ENCODE results near the gene SVIL.
"Not testable (repeated sequence)": the region's sequence is repeated elsewhere in the genome, so short reads cannot be mapped to it uniquely, and the experiment has no call there.

Gene SVIL

DNA sequence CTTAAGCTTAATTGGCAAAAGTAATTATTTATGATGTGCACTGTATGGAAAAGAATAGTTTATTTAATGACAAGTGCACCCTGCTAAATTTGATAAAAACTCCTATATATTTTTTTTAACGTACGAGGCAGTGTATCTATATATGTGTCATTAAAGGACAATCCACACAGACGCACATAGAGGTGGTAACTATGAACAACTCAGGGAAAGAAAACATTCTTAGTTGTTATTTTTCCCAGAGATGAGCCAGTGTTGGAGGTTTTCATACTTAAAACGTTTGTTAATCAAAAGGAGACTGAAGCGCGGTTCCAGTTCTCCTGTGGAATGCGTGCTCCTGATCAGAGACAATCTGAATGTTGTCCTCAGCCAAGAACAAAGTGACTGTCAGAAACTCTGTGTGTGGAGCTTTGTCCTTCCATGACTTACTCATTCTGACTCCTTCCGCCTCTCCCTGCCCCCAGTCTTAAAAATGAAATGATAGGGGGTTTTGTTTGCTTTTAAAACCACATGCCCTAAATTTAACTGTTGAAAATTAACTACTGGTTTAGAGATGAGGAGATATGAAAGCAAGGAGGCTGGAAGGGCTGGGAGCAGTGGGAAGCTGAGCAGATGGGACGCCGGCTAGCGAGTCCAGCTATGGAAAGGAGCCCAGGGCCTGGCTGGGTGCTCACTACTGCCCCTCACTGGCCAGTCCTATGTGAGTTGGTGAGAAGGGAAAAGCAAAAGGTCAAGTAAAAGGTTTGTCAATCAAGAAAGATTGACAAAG lies 99.6 kb downstream of the SVIL start:
- no peak for DNase-seq

- no peak for DNase-seq
Measured at GRCh38 chr10:29534590-29534989, 100.2 kb downstream of the SVIL start.

- DNase-seq, result no peak
Measured at GRCh38 chr10:29533696-29534285, 101.0 kb downstream of the SVIL start.

DNA sequence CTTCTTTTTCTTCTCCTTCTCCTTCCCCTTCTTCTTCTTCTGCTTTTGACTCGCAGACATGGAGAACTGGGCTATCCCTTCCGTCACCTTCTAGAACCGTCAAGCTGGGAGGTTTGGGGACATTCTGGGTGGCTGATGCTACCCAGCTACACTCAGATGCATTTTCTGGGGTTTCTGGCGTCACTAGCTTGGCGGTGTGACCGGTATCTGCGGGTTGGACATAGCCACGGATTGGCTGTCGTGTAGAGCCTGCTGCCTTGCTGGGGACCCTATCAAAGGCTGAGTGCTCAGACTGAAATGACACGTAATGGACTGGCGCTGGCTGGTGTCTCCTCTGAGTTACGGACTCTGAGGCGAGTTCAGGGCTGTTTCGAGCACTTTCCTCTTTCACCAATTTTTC lies 101.7 kb downstream of the SVIL start:
- DNase-seq, result no peak

- no peak for DNase-seq
Measured at GRCh38 chr10:29532256-29532878, 102.4 kb downstream of the SVIL start.

GRCh38 chr10:29530112-29530976 lies 104.4 kb downstream of the SVIL start:
- no peak for DNase-seq

GRCh38 chr10:29529146-29529545 lies 105.6 kb downstream of the SVIL start:
- DNase-seq, result no peak

- DNase-seq, result no peak
Measured at GRCh38 chr10:29525762-29526161, 109.0 kb downstream of the SVIL start.

DNA sequence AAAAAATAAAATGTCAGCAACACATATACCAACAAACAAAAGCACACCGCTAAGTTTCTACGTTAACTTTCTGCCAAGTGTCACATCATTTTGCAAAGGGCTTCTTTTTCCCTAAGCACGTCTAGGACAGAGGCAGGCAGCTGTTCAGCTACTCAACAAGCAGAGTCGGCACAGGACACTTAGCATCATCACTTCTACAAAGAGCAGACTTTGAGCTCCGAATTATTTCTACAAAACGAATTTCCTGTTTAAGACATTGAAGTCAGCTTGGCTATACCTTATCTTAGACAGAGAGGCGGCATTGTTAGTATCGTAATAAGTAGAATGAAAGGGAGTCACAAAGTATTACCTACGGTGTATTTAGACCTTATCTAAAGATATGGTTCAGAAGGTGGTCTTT lies 110.1 kb downstream of the SVIL start:
- DNase-seq, result no peak

GRCh38 chr10:29524294-29524693 lies 110.5 kb downstream of the SVIL start:
- DNase-seq, result no peak

GRCh38 chr10:29522918-29523317 lies 111.9 kb downstream of the SVIL start:
- DNase-seq, result no peak

- no peak for DNase-seq
Measured at GRCh38 chr10:29522061-29522855, 112.5 kb downstream of the SVIL start.

GRCh38 chr10:29519659-29520058 lies 115.1 kb downstream of the SVIL start:
- no peak for DNase-seq

DNA sequence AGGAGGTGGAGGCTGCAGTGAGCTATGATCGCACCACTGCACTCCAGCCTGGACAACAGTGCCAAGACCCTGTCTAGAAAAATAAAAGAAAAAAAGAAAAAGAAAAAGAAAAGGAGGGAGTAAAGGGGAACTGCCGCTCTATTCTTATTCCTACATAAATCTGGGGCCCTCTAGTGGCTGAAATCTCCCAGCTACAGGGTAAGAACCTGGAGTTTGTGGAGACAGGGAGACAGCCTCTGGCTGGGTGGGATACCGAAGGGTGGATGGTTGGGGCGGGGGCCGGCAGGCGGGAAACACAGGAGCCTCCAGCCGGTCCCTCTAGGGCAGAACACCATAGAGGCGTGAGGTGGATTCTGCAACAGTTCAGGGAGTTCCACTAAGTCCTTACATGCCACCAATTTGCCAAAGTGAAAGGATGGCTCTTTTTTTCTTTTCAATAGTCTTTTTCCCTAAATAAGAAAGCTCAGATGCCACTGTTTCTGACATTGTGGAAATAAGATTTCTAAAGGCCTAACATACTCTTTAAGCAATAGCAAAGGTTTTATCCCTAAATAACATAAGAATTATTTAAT lies 117.3 kb downstream of the SVIL start:
- no peak for DNase-seq

GRCh38 chr10:29516309-29516932 lies 118.3 kb downstream of the SVIL start:
- not testable (repeated sequence) for DNase-seq

DNA sequence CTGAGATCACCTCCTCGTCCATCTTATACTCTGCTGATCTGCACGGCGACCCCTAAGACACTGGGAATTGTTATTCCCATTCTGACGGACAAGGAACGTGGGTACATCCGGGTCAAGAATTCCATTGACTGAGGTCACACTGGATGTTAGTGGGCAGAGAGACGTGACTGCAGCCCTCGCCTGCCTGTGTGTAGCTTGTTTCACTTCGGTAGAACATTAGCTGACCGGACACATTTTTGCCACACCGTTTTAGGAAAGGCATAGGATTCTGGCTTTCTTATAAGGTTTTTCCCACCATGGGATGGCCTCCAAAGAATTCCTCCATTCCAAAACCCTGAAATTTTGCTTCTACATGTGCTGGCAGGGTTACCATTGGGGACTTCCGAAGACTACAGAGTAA lies 118.9 kb downstream of the SVIL start:
- DNase-seq, result not testable (repeated sequence)

DNA sequence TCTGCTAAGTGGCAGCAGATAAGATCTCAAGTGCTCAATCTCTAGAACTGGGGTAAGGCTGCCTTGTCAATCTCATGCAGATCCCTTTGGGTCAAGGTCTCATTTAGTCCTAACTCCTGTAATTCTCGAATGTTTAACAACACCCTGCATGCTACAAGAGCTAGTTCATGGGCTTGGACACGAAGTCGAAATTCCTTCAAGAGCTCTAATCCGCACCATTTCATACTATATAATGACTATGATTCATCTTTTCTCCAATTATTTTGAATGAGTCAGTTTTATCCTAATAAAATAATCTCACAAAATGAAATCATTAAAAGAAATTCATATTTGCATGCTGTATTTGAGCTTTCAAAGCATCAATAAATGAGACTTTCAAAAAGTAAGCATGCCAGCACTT lies 119.7 kb downstream of the SVIL start:
- DNase-seq, result not testable (repeated sequence)

DNA sequence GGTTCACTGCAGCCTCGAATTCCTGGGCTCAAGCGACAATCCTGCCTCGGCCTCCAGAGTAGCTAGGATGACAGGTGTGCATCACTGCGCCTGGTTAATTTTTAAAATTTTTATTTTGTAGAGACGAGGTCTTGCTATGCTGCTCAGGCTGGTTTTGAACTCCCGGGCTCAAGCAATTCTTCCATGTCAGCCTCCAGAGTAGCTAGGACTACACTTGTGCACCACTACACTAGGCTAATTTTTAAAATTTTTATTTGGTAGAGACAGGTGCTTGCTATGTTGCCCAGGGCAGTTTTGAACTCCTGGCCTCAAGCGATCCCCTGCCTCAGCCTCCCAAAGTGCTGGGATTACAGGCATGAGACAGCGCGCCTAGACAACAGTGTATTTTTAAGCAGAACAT lies 120.5 kb downstream of the SVIL start:
- no peak for DNase-seq

DNA sequence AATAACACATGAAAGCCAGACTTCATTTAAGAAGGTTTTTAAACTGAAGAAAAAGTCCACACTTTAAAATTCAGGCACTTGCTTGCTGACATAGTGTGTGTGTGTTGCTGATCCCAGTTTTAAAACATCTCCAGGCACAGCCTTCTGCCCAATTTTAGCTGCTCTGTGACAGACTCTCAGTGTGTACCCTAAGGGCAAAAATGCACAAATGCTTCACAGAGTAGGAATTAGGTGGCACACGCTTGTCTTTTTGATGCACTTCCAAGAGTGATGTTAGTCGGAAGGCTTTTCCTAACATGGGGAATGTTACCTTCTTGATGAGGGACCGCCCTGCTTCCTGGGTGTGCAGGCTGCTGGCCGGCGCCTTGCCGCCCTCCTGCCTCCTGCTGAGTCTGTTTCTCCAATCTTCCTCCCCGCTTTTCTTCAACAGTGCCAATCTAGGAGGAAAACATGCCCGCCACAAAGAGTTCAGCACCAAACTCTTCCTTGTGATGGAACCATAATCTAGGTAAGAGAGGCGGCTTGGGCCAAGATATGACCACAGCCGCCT lies 122.3 kb downstream of the SVIL start:
- DNase-seq, result no peak

- not testable (repeated sequence) for DNase-seq
Measured at GRCh38 chr10:29511806-29512205, 123.0 kb downstream of the SVIL start.

- not testable (repeated sequence) for DNase-seq
Measured at GRCh38 chr10:29510483-29511157, 124.2 kb downstream of the SVIL start.
